Activated CD4-positive, alpha-beta T cell treated with anti-CD3 and anti-CD28 coated beads for 24 hours (primary cell): ENCODE measurements around the gene TBL3.

Experiments used
- DNase-seq, 2 donors: peaks; one replicate each; pipeline ENCODE4 v3.0.0-alpha.2; 2020; ENCODE audit warnings: low read depth in 2 of 2

The TBL3 gene

GRCh38 chr16:1963806-1964505 lies 7.9 kb upstream of the TBL3 start:
- no peak for DNase-seq

DNA sequence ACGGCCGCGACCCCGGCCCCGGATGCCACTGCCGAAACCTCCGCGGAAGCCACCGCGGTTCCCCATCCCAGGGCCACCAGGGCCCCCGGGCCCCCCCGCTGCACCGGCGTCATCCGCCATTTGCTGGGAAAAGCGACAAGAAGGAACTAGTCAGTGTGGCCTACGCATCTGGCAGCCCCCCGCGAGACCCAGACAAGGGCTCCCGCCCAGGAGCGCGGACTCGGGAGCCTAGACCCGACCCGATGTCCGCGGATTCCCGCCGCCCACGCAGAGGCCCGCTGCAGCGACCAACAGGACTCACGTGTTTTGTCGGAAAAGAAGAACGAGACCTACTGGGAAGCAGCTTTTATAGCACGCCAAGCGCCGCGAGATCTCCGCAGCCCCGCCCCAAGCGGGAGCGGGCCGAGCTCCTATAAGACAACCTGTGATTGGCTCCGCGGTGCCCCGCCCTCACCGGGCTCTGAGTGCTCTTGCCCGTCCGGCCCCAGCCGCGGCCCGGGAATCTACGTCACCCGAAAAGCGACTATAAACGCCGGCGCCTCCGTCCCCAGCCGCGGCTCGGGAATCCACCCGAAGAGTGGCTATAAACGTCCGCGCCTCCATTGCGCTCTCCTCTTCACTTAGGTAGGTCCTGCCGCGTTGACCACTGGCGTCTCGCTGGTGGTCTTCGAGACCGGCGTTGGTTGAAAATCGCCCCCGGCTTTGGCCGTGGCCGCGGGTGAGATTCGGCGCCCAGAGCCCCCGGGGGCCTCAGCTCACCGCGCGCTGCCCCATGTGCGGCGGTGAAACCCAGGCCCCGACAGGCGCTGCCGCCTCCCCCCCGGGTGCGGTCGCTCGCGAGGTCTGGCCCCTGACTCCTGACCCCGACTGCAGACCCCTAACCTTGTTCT lies 7.1 kb upstream of the TBL3 start, which contains the start of gene RPS2:
RPS2 (minus strand) TSS at position 321 of the 890 bp plus-strand sequence; CDS start at position 120, 201 bp downstream.
- peak; percentile 98 for DNase-seq

DNA sequence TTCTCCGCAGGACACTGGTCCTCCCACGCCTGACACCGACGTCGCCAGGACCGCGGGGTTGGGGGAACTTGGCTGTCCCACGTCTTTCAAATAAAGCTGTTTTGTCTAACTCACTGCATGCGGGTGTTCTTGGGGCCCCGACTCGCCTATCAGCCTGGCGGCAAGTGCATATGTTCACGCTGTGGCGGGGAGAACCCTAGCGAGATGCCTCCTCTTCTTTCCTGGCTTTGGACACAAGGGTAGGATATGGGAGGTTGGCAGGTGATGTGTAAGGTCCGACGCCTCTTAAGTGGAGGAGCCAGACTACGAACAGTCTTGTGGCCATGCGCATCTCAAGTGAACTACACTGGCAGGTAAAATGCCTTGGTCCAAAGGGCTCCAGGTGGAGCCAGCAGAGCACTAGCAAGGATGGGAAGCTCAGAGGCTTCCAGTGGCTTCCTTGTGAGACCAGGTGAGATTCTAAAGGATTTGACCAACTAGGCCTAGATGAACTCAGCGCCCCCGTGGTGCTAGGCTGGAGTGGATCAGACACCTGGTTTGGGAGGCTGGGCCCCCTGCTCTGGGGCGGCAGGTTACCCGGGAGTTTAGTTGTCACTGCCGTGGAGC lies 6.4 kb upstream of the TBL3 start:
- DNase-seq: no peak

GRCh38 chr16:1966460-1966859 lies 5.4 kb upstream of the TBL3 start, which contains the start of gene RNF151:
Gene RNF151, plus strand, starts transcription at chr16:1966856. Its CDS starts 26 bp downstream, at chr16:1966882.
- DNase-seq: no peak

- no peak for DNase-seq
Observed at GRCh38 chr16:1968146-1968953, 3.5 kb upstream of the TBL3 start.

- no peak for DNase-seq
Observed at GRCh38 chr16:1972490-1972877, 631 bp downstream of the TBL3 start.

GRCh38 chr16:1973461-1974156 lies 1.8 kb downstream of the TBL3 start:
- DNase-seq: no peak

- DNase-seq: no peak
Observed at GRCh38 chr16:1974157-1975070, 2.6 kb downstream of the TBL3 start.

GRCh38 chr16:1975432-1976215 lies 3.8 kb downstream of the TBL3 start:
- DNase-seq: no peak

DNA sequence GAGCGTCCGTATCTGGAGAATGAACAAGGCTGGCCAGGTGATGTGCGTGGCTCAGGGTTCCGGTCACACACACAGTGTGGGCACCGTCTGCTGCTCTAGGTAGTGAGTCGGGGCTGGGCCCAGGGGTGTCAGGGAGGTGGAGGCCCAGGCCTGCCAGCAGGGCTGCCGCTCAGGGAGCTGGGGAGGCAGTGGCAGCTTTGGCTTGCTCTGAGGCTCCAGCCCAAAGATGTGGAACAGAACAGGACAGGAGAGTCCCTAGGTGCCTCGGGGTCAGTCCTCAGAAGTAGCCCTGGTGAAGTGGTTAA lies 4.3 kb downstream of the TBL3 start:
- DNase-seq: no peak

DNA sequence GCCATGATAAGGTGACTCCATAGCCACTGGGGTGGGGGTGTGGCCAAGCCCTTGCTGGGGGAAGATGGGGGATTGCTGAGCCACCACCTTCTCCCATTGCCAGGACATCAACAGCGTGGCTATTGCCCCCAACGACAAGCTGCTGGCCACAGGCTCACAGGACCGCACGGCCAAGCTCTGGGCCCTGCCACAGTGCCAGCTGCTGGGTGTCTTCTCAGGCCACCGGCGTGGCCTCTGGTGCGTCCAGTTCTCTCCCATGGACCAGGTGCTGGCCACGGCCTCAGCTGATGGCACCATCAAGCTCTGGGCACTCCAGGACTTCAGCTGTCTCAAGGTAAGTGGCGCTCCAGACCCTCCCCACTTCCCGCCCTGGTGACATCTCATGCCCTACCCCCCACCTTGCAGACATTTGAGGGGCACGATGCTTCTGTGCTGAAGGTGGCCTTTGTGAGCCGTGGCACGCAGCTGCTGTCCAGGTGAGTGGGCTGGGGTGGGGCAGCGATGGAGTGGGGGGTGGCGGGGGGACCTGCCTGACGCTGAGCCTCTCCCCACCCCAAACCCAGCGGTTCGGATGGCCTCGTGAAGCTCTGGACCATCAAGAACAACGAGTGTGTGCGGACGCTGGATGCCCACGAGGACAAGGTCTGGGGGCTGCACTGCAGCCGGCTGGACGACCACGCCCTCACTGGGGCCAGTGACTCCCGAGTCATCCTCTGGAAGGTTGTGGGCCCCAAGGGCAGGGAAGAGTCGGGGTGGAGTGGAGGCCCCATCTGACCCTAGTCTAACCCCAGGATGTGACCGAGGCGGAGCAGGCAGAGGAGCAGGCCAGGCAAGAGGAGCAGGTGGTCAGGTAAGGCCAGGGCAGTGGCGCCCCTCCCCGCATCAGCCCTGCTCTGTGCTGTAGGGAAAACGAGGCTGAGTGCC lies 5.4 kb downstream of the TBL3 start:
- no peak for DNase-seq

GRCh38 chr16:1977875-1978268 lies 6.0 kb downstream of the TBL3 start:
- no peak for DNase-seq

DNA sequence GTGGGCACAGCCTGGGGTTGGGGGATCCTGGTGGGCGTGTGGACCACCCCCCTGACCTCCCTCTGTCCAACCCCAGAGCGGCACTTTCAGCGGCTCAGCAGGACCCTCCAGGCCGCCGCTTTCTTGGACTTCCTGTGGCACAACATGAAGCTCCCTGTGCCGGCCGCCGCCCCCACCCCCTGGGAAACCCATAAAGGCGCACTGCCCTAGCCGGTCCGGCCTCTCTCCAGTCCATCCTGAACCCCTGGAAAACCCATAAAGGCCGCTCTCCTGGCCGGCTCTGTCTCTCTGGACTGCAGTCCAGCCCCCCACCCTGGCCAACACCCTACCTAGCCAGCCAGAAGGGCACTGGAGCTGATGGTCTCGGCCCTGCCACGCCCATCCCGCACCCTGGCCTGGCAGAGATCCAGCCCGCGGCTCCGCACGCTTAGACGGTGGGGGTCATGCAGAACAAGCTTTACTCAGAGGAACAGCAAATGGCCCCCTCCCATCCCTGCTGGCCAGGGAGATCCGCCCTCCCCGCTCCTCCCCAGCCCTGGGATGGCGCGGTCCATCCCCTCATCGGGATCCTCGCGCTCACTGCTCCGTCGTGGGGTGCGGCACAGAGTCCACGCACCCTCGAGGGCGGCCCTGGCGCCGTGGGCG lies 6.7 kb downstream of the TBL3 start:
- no peak for DNase-seq

DNA sequence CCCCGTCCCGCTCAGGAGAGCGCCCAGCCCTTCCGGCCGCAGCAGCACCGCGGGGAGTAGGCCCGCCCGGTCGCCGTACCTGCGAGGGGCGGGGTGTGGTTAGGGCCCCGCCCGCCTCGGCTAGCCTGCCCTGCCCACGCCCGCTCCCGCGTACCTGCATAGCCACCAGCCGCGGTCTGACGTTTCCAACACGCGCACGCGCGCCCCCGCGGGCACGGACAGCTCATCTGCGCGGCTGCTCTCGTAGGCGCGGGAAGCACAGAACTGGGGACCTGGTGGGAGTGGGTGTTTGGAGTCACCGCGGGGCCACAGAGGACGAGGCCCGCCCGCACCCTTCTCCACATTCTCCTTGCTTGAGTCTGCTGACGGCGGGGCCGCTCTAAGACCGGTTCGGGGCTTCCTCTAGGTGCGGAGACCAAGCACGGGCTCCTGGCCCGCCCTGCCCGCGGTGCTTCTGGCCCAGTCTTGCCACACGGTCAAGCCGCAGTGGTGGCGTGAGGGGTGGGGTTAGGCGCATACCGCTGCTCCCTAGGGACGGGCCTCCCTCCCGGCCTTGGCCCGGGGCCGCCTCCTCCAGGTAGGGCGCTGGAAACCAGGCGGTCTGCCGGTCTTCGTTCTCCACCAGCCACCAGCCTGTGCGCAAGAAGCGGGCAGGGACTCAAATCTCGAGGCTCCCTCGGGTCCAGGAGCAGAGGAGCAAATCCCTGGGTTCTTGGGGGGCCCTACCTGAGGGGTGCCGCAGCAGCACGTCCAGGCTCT lies 7.6 kb downstream of the TBL3 start:
- DNase-seq: no peak

- no peak for DNase-seq
Observed at GRCh38 chr16:1980030-1980769, 8.3 kb downstream of the TBL3 start.

DNA sequence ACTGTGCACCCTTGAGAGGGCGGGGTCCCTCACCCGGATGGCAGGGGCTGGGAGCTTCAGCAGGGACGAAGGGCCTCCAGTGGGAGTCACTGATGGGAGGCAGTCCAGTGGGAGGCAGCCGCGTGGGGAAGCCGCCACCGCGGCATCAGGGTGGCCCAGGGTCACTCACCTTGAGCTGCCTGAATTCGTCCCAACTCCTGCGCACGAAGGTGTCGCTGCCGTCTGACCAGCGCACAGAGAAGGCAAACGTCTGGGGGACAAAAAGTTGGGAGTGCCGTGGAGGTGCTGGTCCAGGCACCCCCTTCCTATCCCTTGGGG lies 8.9 kb downstream of the TBL3 start:
- DNase-seq: no peak
